GM21381 (cell line): Measurements from ENCODE around the gene TANC1.
"Not testable (repeated sequence)": the region's sequence is repeated elsewhere in the genome, so short reads cannot be mapped to it uniquely, and the experiment has no call there.

Source experiments
- ATAC-seq: cut with Tn5 transposase; IDR thresholded peaks from one replicate; pipeline ENCODE4 v1.9.1; 2021; ENCODE audit warnings: mild to moderate bottlenecking, moderate library complexity; ENCODE audit not compliant: unreplicated experiment

Gene TANC1

DNA sequence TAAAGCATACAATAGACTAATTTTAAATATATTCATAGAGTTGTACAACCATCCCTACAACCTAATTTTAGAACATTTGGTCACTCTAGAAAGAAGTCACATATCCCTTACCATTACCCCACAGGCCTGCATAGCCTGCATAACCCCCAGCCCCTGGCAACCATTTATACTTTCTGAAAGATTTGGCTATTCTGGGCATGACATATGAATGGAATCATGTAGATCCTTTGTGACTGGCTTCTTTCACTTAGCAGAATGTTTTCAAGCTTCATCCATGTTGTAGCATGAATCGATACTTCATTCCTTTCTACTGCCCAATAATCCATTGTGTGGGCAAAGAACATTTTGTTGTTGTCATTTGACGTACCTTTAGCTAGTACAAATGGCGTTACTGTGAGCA lies 166.5 kb downstream of the TANC1 start:
- ATAC-seq = no peak

DNA sequence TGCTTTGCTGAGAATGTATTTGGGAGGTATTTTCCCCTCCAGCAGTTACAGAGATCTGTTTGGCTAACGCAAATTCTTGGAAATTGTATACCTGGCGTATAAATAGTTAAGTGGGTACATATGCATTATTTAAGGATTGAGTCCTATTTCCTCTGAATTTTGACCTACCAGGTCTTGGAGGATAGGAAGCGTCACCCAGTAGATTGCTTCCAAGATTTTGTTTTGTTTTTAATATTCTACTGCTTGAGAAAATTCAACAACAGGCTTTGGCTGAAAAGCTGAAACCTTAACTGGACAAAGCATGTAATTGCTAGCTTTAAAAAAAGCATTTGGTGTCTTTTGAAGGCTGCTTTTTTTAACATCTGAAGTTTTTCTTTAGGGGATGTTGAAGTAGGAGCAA lies 168.0 kb downstream of the TANC1 start:
- no peak for ATAC-seq

DNA sequence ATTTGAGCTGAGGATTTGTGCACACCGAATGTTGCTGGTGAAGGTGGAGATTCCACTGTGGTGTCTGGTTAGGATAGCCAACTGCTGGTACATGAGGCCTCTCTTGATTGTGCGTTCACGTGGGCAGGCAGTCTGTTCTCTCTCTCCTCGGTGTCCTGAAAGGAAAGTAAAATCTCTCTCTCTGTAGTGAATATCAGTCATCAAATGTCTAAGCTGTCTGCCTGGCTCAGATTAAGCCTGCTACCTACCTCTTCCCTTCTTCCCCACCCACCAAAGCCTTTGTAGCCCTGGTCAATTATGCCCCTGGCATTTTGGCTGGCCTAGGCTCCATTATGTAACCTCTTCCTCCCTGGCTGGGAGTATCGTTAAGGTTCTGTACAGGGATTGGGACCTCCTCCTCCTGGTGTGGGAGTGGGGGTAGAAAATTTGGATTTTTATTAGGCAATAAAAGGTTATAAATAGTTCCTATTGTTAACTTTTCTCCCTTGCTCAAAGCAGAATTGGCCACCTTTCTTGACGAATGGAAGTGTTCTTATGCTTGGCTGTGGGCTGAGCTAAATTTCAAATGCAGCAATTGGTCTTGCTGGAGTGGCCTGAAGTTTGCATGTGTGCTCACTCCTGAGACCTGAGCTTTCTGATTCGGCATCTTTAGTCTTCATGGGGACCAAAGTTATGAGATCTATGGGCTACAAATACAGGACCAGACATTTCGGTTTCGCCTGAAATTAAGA lies 169.2 kb downstream of the TANC1 start:
- no peak for ATAC-seq

- ATAC-seq = no peak
Measured at GRCh38 chr2:159138642-159139182, 170.3 kb downstream of the TANC1 start.

- no peak for ATAC-seq
Measured at GRCh38 chr2:159139216-159139933, 170.9 kb downstream of the TANC1 start.

GRCh38 chr2:159140070-159140769 lies 171.8 kb downstream of the TANC1 start:
- ATAC-seq = no peak

DNA sequence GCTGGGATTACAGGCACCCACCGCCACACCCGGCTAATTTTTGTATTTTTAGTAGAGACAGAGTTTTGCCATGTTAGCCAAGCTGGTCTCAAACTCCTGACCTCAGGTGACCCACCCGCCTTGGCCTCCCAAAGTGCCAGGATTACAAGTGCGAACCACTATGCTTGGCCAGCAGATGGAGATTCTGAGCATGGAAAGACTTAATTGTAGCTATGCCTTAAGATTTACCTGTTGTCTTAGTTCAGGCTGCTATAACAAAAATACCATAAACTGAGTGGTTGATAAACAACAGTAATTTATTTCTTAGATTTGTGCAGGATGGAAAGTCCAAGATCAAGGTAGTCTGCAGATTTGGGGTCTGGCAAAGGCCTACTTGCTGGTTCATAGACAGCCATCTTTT lies 172.4 kb downstream of the TANC1 start:
- ATAC-seq = not testable (repeated sequence)

GRCh38 chr2:159144776-159145614 lies 176.6 kb downstream of the TANC1 start:
- peak; percentile 86 for ATAC-seq

GRCh38 chr2:159145745-159146354 lies 177.4 kb downstream of the TANC1 start:
- ATAC-seq = no peak

- no peak for ATAC-seq
Measured at GRCh38 chr2:159146996-159147666, 178.7 kb downstream of the TANC1 start.

DNA sequence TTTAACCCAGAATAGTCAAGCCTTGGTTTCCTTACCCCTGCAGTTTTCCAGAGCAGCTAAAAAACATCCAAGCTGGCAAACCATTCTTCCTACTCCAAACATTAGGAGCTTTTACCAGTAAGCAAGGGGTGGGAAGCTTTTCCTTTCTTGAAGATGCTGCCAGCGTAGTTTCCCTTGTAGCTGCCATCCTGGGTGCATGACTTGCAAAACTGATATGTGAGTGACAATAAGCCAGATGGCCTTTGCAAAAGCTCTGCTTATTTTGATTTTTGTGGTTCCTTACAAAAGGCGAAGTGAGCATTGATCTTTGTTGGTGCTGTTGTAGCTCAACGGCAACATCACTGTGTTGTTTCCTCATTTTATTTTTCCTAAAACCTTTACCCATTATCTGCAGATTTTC lies 179.2 kb downstream of the TANC1 start:
- ATAC-seq = no peak

- ATAC-seq = no peak
Measured at GRCh38 chr2:159148901-159149300, 180.5 kb downstream of the TANC1 start.

DNA sequence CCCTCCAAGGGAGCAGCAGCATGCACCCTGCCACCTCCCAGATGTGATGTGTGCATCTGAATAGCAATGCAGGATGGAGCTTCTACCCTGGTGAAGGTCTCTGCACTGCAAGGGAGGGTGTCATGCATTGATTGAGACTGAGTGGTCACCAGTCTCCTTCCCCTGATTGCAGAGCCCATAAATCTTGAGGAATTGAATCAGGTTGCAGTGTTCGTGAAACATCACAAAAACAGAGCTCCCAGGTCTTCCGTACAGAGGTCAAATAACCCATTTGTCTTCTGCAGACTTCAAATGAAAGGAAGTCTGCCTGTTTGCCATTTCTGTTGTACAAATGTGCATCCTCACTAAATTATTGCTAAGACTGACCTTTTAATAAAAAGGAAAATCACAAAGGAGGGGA lies 181.3 kb downstream of the TANC1 start:
- no peak for ATAC-seq

- ATAC-seq = no peak
Measured at GRCh38 chr2:159150280-159150746, 181.9 kb downstream of the TANC1 start.

GRCh38 chr2:159151198-159152127 lies 183.0 kb downstream of the TANC1 start:
- no peak for ATAC-seq

DNA sequence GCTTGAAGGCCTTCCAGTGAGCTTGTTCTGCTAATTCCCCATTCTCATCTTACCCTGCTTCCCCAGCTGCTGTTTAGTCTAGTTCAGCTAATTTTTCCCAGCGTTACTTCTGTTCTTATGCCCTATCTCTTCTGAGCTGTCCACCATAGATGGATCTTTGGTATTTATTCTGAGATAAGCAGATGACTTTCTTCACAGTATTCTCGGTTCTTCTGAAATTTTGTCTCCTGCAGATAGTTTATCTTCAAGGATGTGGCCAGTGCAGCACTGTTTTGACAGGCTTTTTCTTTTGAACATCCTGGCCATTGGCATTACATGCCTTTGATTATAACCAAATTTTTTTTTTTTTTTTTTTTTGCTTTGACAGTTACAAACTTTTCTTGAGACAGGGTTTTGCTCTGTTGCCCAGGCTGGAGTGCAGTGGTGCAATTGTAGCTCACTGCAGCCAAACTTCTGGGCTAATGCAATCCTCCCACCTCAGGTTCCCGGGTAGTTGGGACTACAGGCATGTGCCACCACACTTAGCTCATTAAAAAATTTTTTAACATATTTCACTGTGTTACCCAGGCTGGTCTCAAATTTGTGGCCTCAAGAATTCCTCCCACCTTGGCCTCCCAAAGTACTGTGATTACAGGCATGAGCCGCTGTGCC lies 183.8 kb downstream of the TANC1 start:
- ATAC-seq = no peak

- ATAC-seq = no peak
Measured at GRCh38 chr2:159153063-159153462, 184.6 kb downstream of the TANC1 start.

- no peak for ATAC-seq
Measured at GRCh38 chr2:159153463-159153862, 185.0 kb downstream of the TANC1 start.
